Measurements from ENCODE around the gene CRKL.

The CRKL gene

GRCh38 chr22:20916916-20917810 lies at the start of gene CRKL:
Gene CRKL, plus strand, starts transcription at chr22:20917407. Its CDS starts 528 bp downstream, at chr22:20917935.
- Mint-ChIP-seq H3K4me3 (peak within 1 kb of the TSS; percentile 97), H3K27me3 (ENCODE audit: low read depth) (no peaks in the 10 kb centered on the region), H3K36me3 (ENCODE audit: low read depth) (peaks cover 22% of the 10 kb centered on the region), H3K9me3 (no peaks in the 10 kb centered on the region), H3K27ac (peak within 1 kb of the TSS; percentile 89), H3K4me1 (ENCODE audit: low read depth) (peaks cover 26% of the 10 kb centered on the region)

DNA sequence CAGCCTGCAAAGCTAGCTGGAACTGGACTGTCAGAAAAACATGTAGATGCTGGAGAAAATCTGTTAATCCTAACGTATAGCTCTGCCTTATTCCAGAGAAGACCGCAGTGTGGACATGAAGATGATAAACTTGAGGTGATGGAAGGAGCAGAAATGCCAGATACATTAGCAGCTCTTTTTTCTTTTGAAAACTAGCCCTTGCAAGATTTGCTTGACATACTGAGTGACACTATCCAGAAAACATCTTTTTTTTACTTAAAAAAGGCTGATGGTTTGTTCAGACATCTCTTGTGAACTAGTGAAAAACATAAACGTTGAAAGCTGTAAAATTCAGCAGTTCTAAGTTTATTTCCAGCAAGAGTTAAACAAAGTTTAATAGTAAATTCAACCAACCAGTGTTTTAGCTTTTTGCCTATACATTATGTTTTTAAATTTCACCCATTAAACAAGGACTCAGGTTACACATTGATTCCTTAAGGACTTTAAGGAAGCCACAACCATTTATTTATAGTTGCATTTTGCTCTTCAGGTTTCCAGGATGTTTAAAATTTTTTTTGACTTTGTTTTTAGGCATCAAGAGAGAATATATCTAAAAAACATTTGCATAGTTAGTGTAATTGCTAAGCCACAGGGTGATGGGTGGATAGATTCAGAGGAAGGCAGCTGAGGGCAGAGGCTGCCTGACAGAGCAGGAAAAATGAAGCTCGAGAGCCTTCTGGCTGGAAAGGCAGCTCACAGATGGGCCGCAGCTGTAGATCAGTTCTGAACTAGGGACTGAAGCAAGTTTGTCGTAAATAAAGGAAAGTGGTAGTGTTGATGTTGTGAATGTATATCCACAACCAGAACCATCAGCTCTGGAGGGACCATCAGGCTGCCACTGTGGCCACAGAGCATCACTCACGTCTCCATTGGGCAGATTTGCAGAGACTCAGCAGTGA lies 48.9 kb upstream of the CRKL start:
- no peaks in the 10 kb centered on the region for H3K27me3 Mint-ChIP-seq (ENCODE audit: low read depth)
- no peak overlapping the region for H3K27ac Mint-ChIP-seq
- no peak overlapping the region for H3K4me3 Mint-ChIP-seq
- peaks cover 9% of the 10 kb centered on the region for H3K36me3 Mint-ChIP-seq (ENCODE audit: low read depth)
- peaks cover 16% of the 10 kb centered on the region for H3K4me1 Mint-ChIP-seq (ENCODE audit: low read depth)
- no peaks in the 10 kb centered on the region for H3K9me3 Mint-ChIP-seq

DNA sequence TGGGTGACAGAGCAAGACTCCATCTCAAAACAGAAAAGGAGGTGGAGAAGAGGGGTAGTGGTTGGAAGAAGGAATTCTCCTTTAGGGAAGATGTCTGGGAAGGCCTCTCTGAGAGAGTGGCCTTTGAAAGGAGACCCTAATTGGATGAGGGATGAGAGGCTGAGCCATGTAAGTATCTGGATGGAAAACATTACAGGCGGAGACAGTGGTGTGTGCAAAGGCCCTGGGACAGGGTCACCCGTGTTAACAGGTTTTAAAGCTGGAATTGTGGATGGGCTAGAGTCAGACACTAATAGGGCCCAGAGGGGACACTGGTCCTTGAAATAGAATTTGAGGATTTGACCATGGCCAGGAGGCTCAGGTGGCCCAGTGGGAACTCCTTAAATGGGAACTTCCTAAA lies 48.0 kb upstream of the CRKL start:
- H3K4me1 Mint-ChIP-seq (ENCODE audit: low read depth), result peaks cover 16% of the 10 kb centered on the region
- H3K4me3 Mint-ChIP-seq, result no peak overlapping the region
- H3K27me3 Mint-ChIP-seq (ENCODE audit: low read depth), result no peaks in the 10 kb centered on the region
- no peak overlapping the region for H3K27ac Mint-ChIP-seq
- no peaks in the 10 kb centered on the region for H3K9me3 Mint-ChIP-seq
- peaks cover 6% of the 10 kb centered on the region for H3K36me3 Mint-ChIP-seq (ENCODE audit: low read depth)

DNA sequence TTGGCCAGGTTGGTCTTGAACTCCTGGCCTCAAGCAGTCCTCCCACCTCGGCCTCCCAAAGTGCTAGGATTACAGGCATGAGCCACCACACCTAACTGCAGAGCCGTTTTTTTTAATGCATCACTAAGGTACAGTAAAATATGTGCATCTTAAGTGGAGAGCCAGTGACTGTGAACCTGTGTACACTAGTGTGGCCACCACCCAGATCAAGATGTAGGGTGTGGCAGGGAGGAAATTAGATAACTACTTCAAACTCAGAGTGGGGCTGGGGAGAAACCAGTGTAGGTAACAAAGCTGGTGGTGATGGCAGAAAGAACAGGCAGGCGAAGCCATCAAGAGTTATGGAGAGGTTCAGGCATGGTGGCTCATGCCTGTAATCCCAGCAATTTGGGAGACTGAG lies 44.0 kb upstream of the CRKL start:
- H3K4me1 Mint-ChIP-seq (ENCODE audit: low read depth), result no peaks in the 10 kb centered on the region
- no peaks in the 10 kb centered on the region for H3K27me3 Mint-ChIP-seq (ENCODE audit: low read depth)
- peaks cover 10% of the 10 kb centered on the region for H3K36me3 Mint-ChIP-seq (ENCODE audit: low read depth)
- no peaks in the 10 kb centered on the region for H3K9me3 Mint-ChIP-seq
- H3K27ac Mint-ChIP-seq, result peak overlapping the region; percentile 27
- no peak overlapping the region for H3K4me3 Mint-ChIP-seq

- Mint-ChIP-seq H3K36me3 (ENCODE audit: low read depth) (peaks cover 10% of the 10 kb centered on the region), H3K4me3 (no peak overlapping the region), H3K27me3 (ENCODE audit: low read depth) (no peaks in the 10 kb centered on the region), H3K4me1 (ENCODE audit: low read depth) (no peaks in the 10 kb centered on the region), H3K27ac (no peak overlapping the region), H3K9me3 (no peaks in the 10 kb centered on the region)
These were observed 41.9 kb upstream of the CRKL start for GRCh38 chr22:20875296-20875695.

GRCh38 chr22:20877715-20878114 lies 39.5 kb upstream of the CRKL start:
- Mint-ChIP-seq H3K27me3 (ENCODE audit: low read depth) (no peaks in the 10 kb centered on the region), H3K9me3 (no peaks in the 10 kb centered on the region), H3K36me3 (ENCODE audit: low read depth) (peaks cover 12% of the 10 kb centered on the region), H3K4me3 (no peak overlapping the region), H3K27ac (no peak overlapping the region), H3K4me1 (ENCODE audit: low read depth) (no peaks in the 10 kb centered on the region)

DNA sequence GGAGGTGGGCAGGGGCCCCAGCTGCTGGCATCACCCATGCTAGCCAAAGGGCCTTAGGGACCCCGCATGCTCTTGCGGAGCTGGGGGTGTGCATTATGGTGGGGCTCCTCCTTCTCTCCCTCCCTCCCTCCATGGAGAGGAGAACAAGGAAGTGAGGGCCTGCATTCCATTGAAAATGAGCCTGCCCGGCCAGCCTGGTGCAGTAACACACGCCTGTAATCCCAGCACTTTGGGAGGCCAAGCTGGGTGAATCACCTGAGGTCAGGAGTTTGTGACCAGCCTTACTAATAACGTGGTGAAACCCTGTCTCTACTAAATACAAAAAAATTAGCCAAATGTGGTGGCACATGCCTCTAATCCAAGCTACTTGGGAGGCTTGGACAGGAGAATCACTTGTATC lies 36.0 kb upstream of the CRKL start:
- H3K4me1 Mint-ChIP-seq (ENCODE audit: low read depth), result no peaks in the 10 kb centered on the region
- H3K4me3 Mint-ChIP-seq, result no peak overlapping the region
- no peaks in the 10 kb centered on the region for H3K27me3 Mint-ChIP-seq (ENCODE audit: low read depth)
- H3K27ac Mint-ChIP-seq, result no peak overlapping the region
- H3K36me3 Mint-ChIP-seq (ENCODE audit: low read depth), result peaks cover 15% of the 10 kb centered on the region
- no peaks in the 10 kb centered on the region for H3K9me3 Mint-ChIP-seq

DNA sequence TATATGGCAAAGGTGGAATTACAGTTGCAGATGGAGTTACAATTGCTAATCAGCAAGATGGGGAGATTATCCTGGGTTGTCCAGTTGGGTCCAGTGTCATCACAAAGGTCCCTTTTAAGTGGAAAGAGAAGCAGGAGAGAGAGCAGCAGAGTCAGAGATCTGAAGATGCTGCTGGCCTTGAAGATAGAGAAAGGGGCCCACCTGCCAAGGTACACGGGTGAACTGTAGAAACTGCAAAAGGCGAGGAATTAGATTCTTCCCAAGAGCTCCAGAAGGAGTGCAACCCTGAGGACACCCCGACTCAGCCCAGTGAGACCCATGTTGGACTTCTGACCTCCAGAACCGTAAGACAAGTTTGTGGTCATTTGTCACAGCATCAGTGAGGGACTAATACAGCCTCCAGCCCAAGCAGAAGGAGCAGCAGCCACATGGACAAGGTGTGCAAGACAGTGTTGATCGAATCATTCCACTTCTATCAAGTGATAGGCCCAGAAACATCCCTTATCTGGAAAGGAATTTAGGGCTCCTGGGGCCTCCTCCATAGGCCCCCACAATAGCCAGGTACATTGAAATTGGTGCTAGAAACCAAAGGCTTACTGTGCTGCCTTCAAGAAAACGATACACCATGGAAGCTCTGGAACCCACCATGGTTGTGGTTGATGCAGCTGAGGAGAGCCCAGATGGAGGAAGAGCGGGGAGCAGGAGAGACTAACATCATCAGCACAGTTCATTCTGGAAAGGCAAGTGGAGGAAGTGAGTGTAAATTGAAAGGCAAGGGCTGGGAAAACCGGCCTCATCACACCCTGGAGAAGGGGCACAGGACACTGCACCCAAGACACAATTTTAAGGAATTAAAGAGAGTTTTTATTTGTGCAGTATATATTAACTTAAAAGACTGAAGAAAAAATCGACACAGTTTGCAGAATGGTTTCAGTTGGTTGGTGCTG lies 35.1 kb upstream of the CRKL start:
- H3K36me3 Mint-ChIP-seq (ENCODE audit: low read depth), result peaks cover 14% of the 10 kb centered on the region

DNA sequence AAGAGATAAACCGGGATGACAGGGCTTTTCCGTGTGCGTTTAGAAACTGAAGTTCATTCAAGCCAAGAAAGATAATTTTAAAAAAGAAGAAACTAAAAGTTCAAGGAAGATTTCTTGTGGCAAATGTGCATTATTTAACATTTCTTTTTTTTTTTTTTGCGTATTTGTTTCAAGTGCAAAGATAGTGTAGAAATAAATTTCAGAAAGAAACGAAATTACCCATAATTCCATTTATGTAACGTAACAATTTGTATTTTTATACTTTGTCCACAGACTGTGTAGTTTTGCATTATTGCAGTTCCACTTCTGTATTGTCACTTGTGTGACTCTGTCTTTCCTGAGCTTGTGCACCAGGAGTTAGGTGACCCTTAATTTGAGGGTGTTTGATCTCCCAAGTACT lies 34.4 kb upstream of the CRKL start:
- H3K36me3 Mint-ChIP-seq (ENCODE audit: low read depth), result peaks cover 19% of the 10 kb centered on the region

More for the DNA sequence above, 35.1 kb upstream of the CRKL start:
- Mint-ChIP-seq H3K4me3 (no peak overlapping the region), H3K27me3 (ENCODE audit: low read depth) (no peaks in the 10 kb centered on the region), H3K9me3 (no peaks in the 10 kb centered on the region), H3K27ac (no peak overlapping the region), H3K4me1 (ENCODE audit: low read depth) (no peaks in the 10 kb centered on the region)

GRCh38 chr22:20884454-20884853 lies 32.8 kb upstream of the CRKL start:
- no peaks in the 10 kb centered on the region for H3K9me3 Mint-ChIP-seq
- no peaks in the 10 kb centered on the region for H3K4me1 Mint-ChIP-seq (ENCODE audit: low read depth)
- peak overlapping the region; percentile 13 for H3K27ac Mint-ChIP-seq
- H3K4me3 Mint-ChIP-seq, result no peak overlapping the region
- H3K36me3 Mint-ChIP-seq (ENCODE audit: low read depth), result peaks cover 28% of the 10 kb centered on the region
- H3K27me3 Mint-ChIP-seq (ENCODE audit: low read depth), result no peaks in the 10 kb centered on the region

More for the DNA sequence above, 34.4 kb upstream of the CRKL start:
- H3K27ac Mint-ChIP-seq, result no peak overlapping the region
- H3K9me3 Mint-ChIP-seq, result no peaks in the 10 kb centered on the region
- no peaks in the 10 kb centered on the region for H3K4me1 Mint-ChIP-seq (ENCODE audit: low read depth)
- no peak overlapping the region for H3K4me3 Mint-ChIP-seq
- no peaks in the 10 kb centered on the region for H3K27me3 Mint-ChIP-seq (ENCODE audit: low read depth)

DNA sequence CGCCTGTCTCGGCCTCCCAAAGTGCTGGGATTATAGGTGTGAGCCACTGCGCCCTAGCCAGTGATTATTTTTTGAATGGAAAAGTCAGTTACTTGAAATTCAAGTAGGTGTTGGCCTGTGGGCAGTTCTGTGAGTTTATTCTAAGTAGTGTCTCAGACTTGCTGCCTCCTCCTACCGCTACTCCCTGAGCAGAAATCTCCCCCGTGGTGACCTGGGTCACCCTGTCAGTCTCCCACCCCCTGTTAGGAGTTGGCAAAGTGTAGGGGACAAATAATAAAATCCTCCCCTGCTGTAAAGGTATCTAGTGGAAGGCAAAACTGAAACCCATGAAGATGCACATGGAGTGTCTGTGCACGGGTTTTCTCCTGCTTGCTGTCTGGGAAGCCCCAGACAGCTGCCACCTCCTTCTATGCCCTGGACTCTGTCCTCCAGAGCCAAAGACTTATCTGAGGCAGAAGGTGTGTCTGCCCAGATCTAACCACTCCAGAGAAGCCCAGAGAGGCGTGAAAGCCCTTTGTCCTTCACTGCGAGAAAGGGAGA lies 32.1 kb upstream of the CRKL start:
- Mint-ChIP-seq H3K4me3 (no peak overlapping the region), H3K4me1 (ENCODE audit: low read depth) (no peaks in the 10 kb centered on the region), H3K27me3 (ENCODE audit: low read depth) (no peaks in the 10 kb centered on the region), H3K36me3 (ENCODE audit: low read depth) (peaks cover 32% of the 10 kb centered on the region), H3K27ac (no peak overlapping the region), H3K9me3 (no peaks in the 10 kb centered on the region)

GRCh38 chr22:20885557-20886323 lies 31.5 kb upstream of the CRKL start:
- Mint-ChIP-seq H3K27me3 (ENCODE audit: low read depth) (no peaks in the 10 kb centered on the region), H3K36me3 (ENCODE audit: low read depth) (peaks cover 32% of the 10 kb centered on the region), H3K4me1 (ENCODE audit: low read depth) (no peaks in the 10 kb centered on the region), H3K27ac (no peak overlapping the region), H3K4me3 (no peak overlapping the region), H3K9me3 (no peaks in the 10 kb centered on the region)

- Mint-ChIP-seq H3K36me3 (ENCODE audit: low read depth) (peaks cover 30% of the 10 kb centered on the region), H3K27me3 (ENCODE audit: low read depth) (no peaks in the 10 kb centered on the region), H3K27ac (no peak overlapping the region), H3K9me3 (no peaks in the 10 kb centered on the region), H3K4me1 (ENCODE audit: low read depth) (no peaks in the 10 kb centered on the region), H3K4me3 (no peak overlapping the region)
These were observed 29.8 kb upstream of the CRKL start for GRCh38 chr22:20887375-20887774.
